ENCODE results near the gene ZBTB1. TPM values are rescaled to one million over a fixed set of nuclear protein-coding genes. Genes with fewer than 3 reads are reported as not detected.

ZBTB1 gene, protein sequence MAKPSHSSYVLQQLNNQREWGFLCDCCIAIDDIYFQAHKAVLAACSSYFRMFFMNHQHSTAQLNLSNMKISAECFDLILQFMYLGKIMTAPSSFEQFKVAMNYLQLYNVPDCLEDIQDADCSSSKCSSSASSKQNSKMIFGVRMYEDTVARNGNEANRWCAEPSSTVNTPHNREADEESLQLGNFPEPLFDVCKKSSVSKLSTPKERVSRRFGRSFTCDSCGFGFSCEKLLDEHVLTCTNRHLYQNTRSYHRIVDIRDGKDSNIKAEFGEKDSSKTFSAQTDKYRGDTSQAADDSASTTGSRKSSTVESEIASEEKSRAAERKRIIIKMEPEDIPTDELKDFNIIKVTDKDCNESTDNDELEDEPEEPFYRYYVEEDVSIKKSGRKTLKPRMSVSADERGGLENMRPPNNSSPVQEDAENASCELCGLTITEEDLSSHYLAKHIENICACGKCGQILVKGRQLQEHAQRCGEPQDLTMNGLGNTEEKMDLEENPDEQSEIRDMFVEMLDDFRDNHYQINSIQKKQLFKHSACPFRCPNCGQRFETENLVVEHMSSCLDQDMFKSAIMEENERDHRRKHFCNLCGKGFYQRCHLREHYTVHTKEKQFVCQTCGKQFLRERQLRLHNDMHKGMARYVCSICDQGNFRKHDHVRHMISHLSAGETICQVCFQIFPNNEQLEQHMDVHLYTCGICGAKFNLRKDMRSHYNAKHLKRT
- total RNA-seq (2011; cell fraction: chromatin; rRNA removed; ENCODE audit: low replicate concordance), result 7.3 and 17.6 TPM in 2 replicates
- 5.0 and 5.1 TPM in 2 replicates for total RNA-seq (2011; cell fraction: nucleolus; rRNA removed)
- 7.1 and 7.3 TPM in 2 replicates for total RNA-seq (2011; cell fraction: nucleoplasm; rRNA removed)
- total RNA-seq (2014; rRNA removed) (4.9 and 5.3 TPM in 2 replicates), total RNA-seq (2014; rRNA removed; fragmentation: Illumina TruSeq; extraction: Trizol) (9.9 and 10.1 TPM in 2 replicates), total RNA-seq (2015; rRNA removed; fragmentation: Illumina TruSeq; extraction: Trizol) (11.6 and 12.2 TPM in 2 replicates), total RNA-seq (2021) (8.1 and 9.4 TPM in 2 replicates), polyA plus RNA-seq (2011; rRNA removed) (16.5 and 17.7 TPM in 2 replicates), polyA plus RNA-seq (2014; fragmentation: Illumina TruSeq; extraction: Trizol) (7.2 and 8.1 TPM in 2 replicates), polyA plus RNA-seq (2014; fragmentation: Nextera tagmentation; extraction: Ambion mirVana) (1 to 10 TPM; 2.3 to 2.7 TPM), polyA plus RNA-seq (2014; rRNA removed) (9.0 and 10.3 TPM in 2 replicates), polyA minus RNA-seq (2011; rRNA and poly(A)+ RNA removed) (10.6 and 13.3 TPM in 2 replicates), Bru-seq, nascent RNA (percentile 64 among the genes with signal in this experiment), BruChase-seq, experiment 1, labeled RNA remaining after a 2-hour chase (percentile 64 among the genes with signal in this experiment), BruChase-seq, experiment 2, labeled RNA remaining after a 6-hour chase (percentile 64 among the genes with signal in this experiment)
- 4.7 and 10.0 TPM in 2 replicates for polyA plus RNA-seq (2011; cell fraction: cytosol; rRNA removed)
- 14.6 and 23.1 TPM in 2 replicates for polyA plus RNA-seq (2011; cell fraction: nucleus; rRNA removed)
- 8.0 and 12.8 TPM in 2 replicates for polyA plus RNA-seq (2012)
- polyA minus RNA-seq (2011; cell fraction: cytosol; rRNA and poly(A)+ RNA removed), result 6.1 and 7.3 TPM in 2 replicates
- polyA minus RNA-seq (2011; cell fraction: nucleus; rRNA and poly(A)+ RNA removed), result 5.9 and 10.3 TPM in 2 replicates
- long read RNA-seq, experiment 1, partial matches to known transcripts, result 17 of 24 reads
- long read RNA-seq, experiment 1, other reads (novel, unspliced or antisense), result 4 of 24 reads
- long read RNA-seq, experiment 2, partial matches to known transcripts, result 2 of 5 reads
- long read RNA-seq, experiment 2, other reads (novel, unspliced or antisense), result 3 of 5 reads
- long read RNA-seq, experiment 3, partial matches to known transcripts, result 3 of 4 reads
- long read RNA-seq, experiment 3, other reads (novel, unspliced or antisense), result 1 of 4 reads

DNA sequence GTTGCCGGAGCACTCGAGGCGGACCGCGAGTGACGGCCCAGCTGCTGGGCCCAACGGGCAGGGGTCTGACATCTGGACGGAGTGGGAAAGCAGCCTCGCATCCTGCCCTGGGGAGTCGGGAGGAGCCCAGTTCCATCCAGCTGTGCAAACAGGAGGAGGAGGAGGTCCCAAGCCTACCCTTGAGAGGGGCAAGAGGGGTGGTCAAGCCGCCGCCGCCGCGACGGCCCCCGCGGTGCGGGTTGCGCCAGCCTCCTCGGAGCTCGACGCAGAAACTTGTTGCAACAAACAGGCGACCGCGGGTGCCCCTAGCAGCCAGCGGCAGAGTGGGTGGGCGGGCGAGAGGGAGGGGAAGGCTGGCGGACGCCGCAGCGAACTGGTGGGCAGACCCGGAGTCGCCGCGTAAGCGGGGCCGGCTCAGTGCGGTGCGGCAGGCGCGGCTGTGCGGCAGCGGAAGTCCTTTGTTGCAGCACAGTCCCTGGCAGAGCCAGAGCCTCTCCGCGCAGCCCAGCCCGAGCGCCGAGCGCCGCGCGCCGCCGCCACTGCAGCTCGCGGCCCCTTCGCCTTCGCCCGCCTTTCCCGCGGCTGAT is at the start of gene ZBTB1:
ZBTB1 (plus strand) TSS at position 461 of the 587 bp plus-strand sequence. CDS start 16,735 bp downstream, outside the sequence.
- no peaks in the 10 kb centered on the region; the same call in 2 of the 3 replicates for H3K36me3 ChIP-seq (ENCODE audit: control insufficient read depth, insufficient read depth, low read length)
- TF ChIP-seq ZNF589 (CRISPR knock-in tag; IDR thresholded peaks at IDR 0.05; ENCODE audit: low read depth) (no peak), MTA1 (IDR thresholded peaks at IDR 0.05; ENCODE audit: borderline replicate concordance) (peak; percentile 42; the same call in 1 of the 2 replicates), SETDB1 (IDR thresholded peaks at IDR 0.05; ENCODE audit: low read length) (no peak), UBTF (IDR thresholded peaks at IDR 0.05; ENCODE audit: borderline replicate concordance in 1 of 2, low read depth in 2 of 2, low read length in 2 of 2) (peak in 1 of 2 experiments; percentile 52; a peak in 1 of 4 replicates), JUNB (CRISPR knock-in tag; conservative IDR thresholded peaks at IDR 0.05) (no peak), KDM5B (IDR thresholded peaks at IDR 0.05; ENCODE audit: insufficient replicate concordance, low read depth, low read length) (peak; percentile 29)
- TF ChIP-seq, protein P1, sequence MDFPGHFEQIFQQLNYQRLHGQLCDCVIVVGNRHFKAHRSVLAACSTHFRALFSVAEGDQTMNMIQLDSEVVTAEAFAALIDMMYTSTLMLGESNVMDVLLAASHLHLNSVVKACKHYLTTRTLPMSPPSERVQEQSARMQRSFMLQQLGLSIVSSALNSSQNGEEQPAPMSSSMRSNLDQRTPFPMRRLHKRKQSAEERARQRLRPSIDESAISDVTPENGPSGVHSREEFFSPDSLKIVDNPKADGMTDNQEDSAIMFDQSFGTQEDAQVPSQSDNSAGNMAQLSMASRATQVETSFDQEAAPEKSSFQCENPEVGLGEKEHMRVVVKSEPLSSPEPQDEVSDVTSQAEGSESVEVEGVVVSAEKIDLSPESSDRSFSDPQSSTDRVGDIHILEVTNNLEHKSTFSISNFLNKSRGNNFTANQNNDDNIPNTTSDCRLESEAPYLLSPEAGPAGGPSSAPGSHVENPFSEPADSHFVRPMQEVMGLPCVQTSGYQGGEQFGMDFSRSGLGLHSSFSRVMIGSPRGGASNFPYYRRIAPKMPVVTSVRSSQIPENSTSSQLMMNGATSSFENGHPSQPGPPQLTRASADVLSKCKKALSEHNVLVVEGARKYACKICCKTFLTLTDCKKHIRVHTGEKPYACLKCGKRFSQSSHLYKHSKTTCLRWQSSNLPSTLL (IDR thresholded peaks at IDR 0.05), result no peak
- TF ChIP-seq, protein P2, sequence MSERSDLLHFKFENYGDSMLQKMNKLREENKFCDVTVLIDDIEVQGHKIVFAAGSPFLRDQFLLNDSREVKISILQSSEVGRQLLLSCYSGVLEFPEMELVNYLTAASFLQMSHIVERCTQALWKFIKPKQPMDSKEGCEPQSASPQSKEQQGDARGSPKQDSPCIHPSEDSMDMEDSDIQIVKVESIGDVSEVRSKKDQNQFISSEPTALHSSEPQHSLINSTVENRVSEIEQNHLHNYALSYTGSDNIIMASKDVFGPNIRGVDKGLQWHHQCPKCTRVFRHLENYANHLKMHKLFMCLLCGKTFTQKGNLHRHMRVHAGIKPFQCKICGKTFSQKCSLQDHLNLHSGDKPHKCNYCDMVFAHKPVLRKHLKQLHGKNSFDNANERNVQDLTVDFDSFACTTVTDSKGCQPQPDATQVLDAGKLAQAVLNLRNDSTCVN (CRISPR knock-in tag; IDR thresholded peaks at IDR 0.05), result no peak

More for the DNA sequence above, at the start of gene ZBTB1:
- ATAC-seq, result peak; percentile 70
- ChIA-PET POLR2A (interaction anchor here (0.7 to 1.9 kb wide), 2 partner anchors 11 to 130 kb away, joined by 3 to 4 read pairs; no protein-coding TSS in a partner anchor), CTCF (ENCODE audit: low intra/inter-chr PET ratio) (no interaction called here)
- in situ Hi-C loops (cut with MboI) (no loop called here), intact Hi-C loops (cut with micrococcal nuclease) (no loop called here)
- Histone ChIP-seq H3K4me2 (ENCODE audit: insufficient read depth, low read length) (peak within 1 kb of the TSS; percentile 78), H4K20me1 (replicated peaks; ENCODE audit: control insufficient read depth, insufficient read depth, low read length) (no peaks in the 10 kb centered on the region), H3K9me3 (replicated peaks; ENCODE audit: control insufficient read depth, insufficient read depth, low read depth, low read length) (no peaks in the 10 kb centered on the region), H3K4me1 (replicated peaks in 1 of 2; ENCODE audit: control insufficient read depth in 2 of 2, insufficient read depth in 2 of 2, low read length in 2 of 2) (peaks cover 25 to 41% of the 10 kb centered on the region in 2 experiments), H3K79me2 (ENCODE audit: control insufficient read depth, insufficient read depth, low read length) (peaks cover 56% of the 10 kb centered on the region), H3K9ac (ENCODE audit: insufficient read depth in 1 of 2, low read depth in 2 of 2, low read length in 2 of 2) (peak within 1 kb of the TSS; percentile 85 to 89), H3K27ac (ENCODE audit: extremely low read depth, low read depth, low read length) (peak within 1 kb of the TSS; percentile 91), H2AFZ (ENCODE audit: low read depth, low read length) (peak within 1 kb of the TSS; percentile 90), H3K9me1 (ENCODE audit: control insufficient read depth, insufficient read depth, low read length) (no peaks in the 10 kb centered on the region), H3K27me3 (ENCODE audit: control insufficient read depth in 2 of 2, insufficient read depth in 2 of 2, low read length in 2 of 2) (no peaks in the 10 kb centered on the region), H3K4me3 (peak within 1 kb of the TSS; percentile 64)
- no TSS peak for BruUV-seq (replicated peaks)
- 3% methylated on average over 20 of the region's 63 CpGs for WGBS (ENCODE audit: insufficient coverage, low coverage, missing lambda C conversion rate)
- peak; percentile 48 to 71 (median 52) for DNase-seq (ENCODE audit: extremely low read depth in 1 of 4, low spot score in 3 of 4)
- FAIRE-seq, result no peak
